Measurements from ENCODE around the gene GTF2IRD1.
"Not testable (repeated sequence)": the region's sequence is repeated elsewhere in the genome, so short reads cannot be mapped to it uniquely, and the experiment has no call there.

The GTF2IRD1 gene

GRCh38 chr7:74453322-74454011 lies at the start of gene GTF2IRD1:
Gene GTF2IRD1, plus strand, starts transcription at chr7:74453906. Its CDS starts 54,175 bp downstream, at chr7:74508081.
- peak; percentile 68 for DNase-seq

- DNase-seq, result no peak
Measured at GRCh38 chr7:74404388-74404700, 49.4 kb upstream of the GTF2IRD1 start.

- DNase-seq, result no peak
Measured at GRCh38 chr7:74404741-74405140, 49.0 kb upstream of the GTF2IRD1 start.

DNA sequence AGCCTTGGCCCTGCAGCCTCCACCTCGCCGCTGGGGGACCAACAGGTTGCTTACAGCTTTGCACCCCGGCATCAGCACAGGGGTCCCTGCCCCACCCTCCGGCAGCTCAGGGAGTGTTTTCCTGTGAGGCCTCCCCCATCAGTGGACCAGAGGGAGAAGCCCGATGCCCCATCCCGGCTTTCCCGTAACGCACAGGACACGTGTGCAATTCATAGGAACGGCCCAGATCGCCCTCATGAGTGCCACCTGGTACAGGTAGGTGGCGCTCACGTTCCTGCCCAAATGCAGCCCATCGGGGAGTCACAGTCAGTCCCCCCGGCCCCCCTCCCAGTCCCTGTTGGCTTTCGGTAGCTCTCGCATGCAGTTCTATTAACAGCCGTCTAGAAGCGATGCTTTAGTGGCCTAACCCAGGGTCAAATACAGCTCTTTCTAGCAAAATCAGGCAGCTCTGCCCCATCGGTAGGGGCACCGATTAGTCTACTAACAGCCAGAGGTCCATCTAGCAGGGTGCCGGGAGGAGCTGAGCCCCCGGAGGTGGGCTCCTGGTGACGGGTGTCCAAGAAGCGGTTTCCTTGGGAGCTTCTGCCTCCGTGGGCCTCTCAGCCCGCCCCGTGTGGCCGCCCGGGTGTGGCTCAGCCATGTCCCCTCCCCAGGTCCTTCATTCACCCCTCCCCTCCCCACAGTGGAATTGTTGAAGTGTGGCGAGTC lies 48.4 kb upstream of the GTF2IRD1 start:
- no peak for DNase-seq

- no peak for DNase-seq
Measured at GRCh38 chr7:74405899-74406512, 47.7 kb upstream of the GTF2IRD1 start.

- no peak for DNase-seq
Measured at GRCh38 chr7:74407958-74408357, 45.7 kb upstream of the GTF2IRD1 start.

GRCh38 chr7:74409571-74409970 lies 44.1 kb upstream of the GTF2IRD1 start:
- DNase-seq, result no peak

DNA sequence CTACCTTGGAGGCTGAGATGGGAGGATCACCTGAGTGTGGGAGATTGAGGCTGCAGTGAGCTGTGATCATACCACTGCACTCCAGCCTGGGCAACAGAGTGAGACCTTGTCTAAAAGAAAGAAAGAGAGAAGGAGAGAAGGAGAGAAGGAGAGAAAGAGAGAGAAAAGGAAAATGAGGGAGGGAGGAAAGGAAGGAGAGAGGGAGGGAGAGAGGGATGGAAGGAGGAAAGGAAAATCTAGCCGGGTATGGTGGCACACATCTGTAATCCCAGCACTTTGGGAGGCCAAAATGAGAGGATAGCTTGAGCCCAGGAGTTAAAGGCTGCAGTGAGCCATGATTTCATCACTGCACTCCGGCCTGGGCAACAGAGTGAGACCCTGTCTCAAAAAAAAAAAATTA lies 42.9 kb upstream of the GTF2IRD1 start:
- DNase-seq, result no peak

DNA sequence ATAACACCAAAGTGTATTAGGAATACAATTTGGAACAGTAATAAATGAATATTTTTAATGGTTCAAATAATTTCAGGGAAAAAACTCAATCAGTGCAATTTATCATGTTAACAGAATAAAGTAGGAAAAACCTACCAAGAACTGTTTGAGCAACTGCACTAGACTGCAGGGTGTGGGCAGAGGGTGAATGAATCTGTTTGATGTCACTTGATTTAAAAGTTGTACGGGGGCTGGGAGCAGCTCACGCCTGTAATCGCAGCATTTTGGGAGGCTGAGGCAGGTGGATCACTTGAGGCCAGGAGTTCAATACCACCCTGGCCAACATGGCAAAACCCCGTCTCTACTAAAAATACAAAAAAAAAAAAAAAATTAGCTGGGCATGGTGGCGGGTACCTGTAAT lies 42.1 kb upstream of the GTF2IRD1 start:
- not testable (repeated sequence) for DNase-seq

DNA sequence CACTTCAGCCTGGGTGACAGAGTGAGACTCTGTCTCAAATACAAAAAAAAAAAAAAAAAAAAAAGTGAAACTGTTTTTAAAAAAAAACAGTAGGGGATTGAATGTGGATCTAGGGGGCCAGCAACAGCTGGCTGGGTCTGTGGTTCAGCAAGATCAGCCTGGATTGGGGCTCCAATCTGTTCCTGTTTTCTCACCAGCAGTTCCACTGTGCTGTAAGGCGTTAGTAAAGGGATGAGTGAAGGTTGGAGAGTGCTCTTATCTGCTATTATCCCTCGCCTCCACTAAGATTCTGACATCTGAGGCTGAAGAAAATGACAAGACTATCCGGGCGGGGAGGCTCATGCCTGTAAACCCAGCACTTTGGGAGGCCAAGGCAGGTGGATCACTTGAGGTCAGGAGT lies 41.6 kb upstream of the GTF2IRD1 start:
- DNase-seq, result peak; percentile 10

DNA sequence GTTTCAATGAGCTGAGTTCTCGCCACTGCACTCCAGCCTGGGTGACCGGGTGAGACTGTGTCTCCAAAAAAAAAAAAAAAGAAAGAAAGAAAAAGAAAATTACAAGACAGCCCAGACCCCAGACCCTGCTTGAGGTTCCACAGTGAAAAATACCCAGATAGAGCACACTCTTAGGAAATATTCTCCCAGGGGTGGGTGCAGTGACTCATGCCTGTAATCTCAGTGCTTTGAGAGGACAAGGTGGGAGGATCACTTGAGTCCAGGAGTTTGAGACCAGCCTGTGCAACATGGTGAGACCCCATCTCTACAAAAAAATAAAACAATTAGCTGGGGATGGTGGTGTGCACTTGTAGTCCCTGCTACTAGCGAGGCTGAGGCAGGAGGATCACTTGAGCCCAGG lies 41.1 kb upstream of the GTF2IRD1 start:
- peak; percentile 45 for DNase-seq

DNA sequence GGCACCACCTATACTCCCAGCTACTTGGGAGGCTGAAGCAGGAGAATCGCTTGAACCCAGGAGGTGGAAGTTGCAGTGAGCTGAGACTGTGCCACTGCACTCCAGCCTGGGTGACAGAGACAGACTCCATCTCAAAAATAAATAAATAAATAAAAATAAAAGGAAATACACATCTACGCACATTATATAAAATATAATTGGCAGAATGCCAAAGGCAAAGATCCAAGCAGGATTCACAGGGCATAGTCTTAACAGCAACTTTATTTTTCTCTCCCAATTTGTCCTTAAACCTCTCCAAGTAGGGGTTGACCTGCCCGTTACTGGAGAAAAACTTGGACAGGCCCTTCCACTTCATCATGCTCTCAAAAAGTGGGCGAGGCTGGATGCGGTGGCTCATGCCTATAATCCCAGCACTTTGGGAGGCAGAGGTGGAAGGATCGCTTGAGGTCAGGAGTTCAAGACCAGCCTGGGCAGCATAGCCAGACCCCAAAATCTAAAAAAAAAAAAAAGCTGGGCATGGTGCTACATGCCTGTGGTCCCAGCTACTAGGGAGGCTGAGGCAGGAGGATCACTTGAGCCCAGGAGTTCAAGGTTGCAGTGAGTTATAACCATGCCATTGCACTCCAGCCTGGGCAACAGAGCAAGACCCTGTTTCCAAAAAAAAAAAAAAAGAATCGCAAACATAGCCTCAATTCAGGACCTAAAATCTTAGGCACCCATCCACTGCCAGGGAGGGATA lies 38.9 kb upstream of the GTF2IRD1 start:
- not testable (repeated sequence) for DNase-seq

GRCh38 chr7:74417419-74417971 lies 36.2 kb upstream of the GTF2IRD1 start:
- peak; percentile 28 for DNase-seq

- no peak for DNase-seq
Measured at GRCh38 chr7:74418076-74418475, 35.6 kb upstream of the GTF2IRD1 start.

DNA sequence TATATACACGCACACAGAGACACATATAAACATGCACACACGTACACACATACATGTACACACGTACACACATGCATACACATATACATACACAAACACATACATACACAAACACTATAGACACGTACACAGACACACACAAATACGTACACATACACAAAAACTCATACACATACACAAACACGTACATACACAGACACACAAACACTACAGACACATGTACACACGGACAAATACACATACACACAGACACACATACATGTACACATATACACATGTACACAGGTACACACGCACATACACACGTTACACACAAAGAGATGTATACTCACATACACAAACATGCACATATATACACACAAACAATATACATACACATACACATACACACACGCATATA lies 35.2 kb upstream of the GTF2IRD1 start:
- no peak for DNase-seq

DNA sequence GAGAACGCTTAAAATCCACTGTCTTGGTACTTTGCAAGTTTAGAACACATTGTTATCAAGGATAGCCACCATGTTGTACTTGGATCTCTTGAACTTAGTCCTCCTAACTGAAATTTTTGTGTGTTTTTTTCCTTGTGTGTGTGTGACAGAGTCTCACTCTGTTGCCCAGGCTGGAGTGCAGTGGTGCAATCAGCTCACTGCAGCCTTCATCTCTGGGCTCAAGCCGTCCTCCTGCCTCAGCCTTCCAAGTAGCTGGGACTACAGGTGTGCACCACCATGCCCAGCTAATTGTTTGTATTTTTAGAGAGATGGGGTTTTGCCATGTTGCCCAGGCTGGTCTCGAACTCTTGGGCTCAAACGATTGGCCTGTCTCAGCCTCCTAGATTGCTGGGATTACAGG lies 34.5 kb upstream of the GTF2IRD1 start:
- not testable (repeated sequence) for DNase-seq

DNA sequence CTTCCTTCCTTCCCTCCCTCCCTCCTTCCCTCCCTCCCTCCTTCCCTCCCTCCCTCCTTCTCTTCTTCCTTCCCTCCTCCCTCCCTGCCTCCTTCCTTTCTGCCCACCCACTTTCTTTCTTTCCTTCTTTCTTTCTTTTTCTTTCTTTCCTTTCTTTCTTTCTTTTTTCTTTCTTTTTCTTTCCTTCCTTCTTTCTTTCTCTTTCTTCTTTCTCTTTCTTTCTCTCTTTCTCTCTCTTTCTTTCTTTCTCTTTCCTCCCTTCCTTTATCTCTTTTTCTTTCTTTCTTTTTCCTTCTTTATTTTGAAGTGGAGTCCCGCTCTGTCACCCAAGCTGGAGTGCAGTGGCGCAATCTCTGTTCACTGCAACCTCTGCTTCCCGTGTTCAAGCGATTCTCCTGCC lies 33.7 kb upstream of the GTF2IRD1 start:
- no peak for DNase-seq

DNA sequence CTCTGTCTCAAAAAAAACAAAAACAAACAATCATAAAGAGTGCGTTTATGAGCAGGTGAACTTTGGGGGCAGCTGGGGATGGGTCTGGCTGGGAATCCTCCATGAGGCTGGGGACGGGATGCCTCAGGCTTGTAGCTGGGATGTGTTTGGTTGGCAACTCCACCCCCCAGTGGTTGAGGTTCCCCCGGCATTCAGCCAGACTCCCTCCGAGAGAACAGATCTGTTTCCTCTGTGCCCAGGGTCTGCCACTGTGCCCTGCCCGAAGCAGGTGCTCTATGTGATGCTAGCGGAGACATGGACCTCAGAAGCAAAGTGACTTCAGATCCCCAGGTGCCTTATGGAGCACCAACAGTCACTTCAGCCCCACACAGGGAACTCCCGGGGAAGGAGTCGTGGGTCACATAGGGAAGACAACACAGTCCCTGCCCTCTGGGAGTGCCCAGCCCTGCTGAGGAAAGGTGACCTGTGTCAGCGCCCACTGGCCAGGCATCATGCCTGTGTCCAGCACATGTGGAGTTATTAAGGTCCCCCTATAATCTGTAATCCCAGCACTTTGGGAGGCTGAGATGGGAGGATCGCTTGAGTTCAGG lies 29.3 kb upstream of the GTF2IRD1 start:
- DNase-seq, result no peak

DNA sequence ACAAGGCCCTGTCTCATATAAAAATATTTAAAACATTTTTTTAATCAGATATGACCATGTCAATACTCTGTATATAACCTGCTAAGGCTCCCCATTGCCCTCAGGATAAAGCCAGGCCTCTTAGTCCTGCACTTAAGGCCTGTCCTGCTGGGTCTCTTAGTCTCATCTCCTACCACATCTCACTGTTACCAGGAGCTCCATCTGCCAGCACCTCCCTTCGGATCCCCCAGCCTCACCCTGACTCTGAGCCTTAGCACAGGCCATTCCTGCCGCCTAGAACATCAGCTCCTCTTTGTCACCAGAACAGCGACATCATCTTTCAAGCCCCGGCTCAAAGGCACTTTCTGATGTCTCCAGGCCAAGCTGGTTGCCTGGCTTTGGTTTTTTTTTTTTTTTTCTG lies 25.7 kb upstream of the GTF2IRD1 start:
- no peak for DNase-seq

GRCh38 chr7:74429153-74429747 lies 24.5 kb upstream of the GTF2IRD1 start:
- no peak for DNase-seq

DNA sequence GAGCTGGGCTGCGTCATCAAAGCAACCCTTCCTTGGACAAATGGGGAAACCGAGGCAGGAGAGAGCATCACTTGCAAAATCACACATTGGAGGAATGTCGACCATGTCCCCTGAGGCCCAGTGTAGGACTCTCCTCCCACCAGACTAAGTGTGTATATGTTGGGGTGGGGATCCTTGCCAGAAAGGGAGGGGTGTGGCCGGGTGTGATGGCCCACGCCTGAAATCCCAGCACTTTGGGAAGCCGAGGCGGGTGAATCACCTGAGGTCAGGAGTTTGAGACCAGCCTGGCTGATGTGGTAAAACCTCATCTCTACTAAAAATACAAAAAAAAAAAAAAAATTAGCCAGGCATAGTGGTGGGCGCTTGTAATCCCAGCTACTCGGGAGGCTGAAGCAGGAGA lies 23.3 kb upstream of the GTF2IRD1 start:
- not testable (repeated sequence) for DNase-seq

DNA sequence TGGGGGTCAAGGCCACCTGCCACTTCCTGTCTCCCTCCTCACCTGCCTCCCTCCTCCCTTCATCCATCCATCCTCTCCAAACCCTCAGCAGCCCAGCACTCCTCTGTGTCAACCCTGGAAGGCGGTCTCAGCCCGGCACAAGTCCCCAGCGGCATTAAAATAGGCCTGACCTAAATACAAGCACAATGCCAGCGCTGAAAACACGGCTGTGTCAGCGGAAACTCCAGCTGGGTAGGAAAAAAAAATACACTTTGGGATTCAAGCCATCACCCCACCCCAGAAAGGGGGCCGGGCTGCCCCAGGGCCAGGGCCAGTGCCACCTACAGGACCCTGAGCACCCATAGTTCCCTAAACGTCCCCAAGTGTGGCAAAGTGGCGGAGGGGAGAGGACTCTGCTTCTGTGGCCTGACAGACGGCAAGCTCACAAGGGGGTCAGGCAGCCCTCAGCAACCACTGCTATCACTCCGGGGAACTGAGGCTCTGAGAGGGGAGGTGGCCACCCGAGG lies 22.7 kb upstream of the GTF2IRD1 start:
- DNase-seq, result no peak

- DNase-seq, result not testable (repeated sequence)
Measured at GRCh38 chr7:74437291-74437571, 16.5 kb upstream of the GTF2IRD1 start.

Data from NCI-H226 (cell line).